ENCODE measurements around the gene GPR15. TPM values are rescaled to one million over a fixed set of nuclear protein-coding genes. Genes with fewer than 3 reads are reported as not detected.
A peak's percentile ranks its signal among the peaks of the same experiment; 100 is the strongest.

GPR15 gene
- total and polyA plus RNA-seq, 10 of the 15 experiments (the other 5 are each of a cell fraction or from before 2014, with no cell fraction given) = 70.7 to 150 (median 115) TPM

DNA sequence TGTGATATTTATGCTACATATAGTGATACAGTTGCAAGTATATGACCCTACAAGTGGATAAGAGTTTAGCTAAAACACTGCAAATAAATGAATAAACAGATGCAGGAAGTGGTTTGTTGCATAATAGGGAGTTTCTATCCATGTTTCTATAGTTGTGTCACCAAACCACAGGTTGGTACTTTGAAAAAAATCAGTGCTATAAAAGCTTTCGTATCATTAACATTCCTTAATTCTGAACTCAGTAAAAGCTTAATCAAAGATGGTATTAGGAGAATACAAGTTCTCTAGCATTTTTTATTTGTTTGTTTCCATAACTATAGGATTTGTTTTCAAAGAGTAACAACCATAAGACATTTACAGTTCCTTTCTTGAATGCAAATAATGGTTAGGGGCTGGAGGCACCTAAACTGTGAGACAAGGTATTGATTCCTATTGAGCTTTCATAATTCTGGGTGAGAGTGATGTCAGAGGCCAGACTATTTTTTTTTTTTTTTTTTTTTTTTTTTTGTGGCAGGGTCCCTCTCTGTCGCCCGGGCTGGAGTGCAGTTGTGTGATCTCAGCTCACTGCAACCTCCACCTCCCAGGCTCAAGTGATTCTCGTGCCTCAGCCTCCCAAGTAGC is 32.0 kb downstream of the GPR15 start:
- DNase-seq (ENCODE audit: low read depth, low spot score) (no peak), ATAC-seq (peak; percentile 40), FAIRE-seq (no peak)
- Histone ChIP-seq H3K27me3 (replicated peaks in 1 of 2; ENCODE audit: control insufficient read depth in 2 of 2, insufficient read depth in 2 of 2, low read length in 1 of 2) (no peaks in the 10 kb centered on the region), H3K9ac (ENCODE audit: control insufficient read depth, insufficient read depth, low read length) (peak overlapping the region; percentile 99), H3K4me1 (ENCODE audit: control insufficient read depth, insufficient read depth, low read length) (peaks cover 46% of the 10 kb centered on the region), H3K36me3 (ENCODE audit: control insufficient read depth in 2 of 2, insufficient read depth in 2 of 2, low read length in 1 of 2) (no peaks in the 10 kb centered on the region), H3K9me3 (replicated peaks; ENCODE audit: control insufficient read depth, insufficient read depth, low read length) (no peaks in the 10 kb centered on the region; the same call in 2 of the 3 replicates), H3K79me2 (ENCODE audit: control insufficient read depth, insufficient read depth, low read length) (peaks cover 88% of the 10 kb centered on the region), H3K4me2 (ENCODE audit: control insufficient read depth, insufficient read depth) (peak overlapping the region; percentile 99), H2AFZ (ENCODE audit: control insufficient read depth, low read depth, low read length) (no peak overlapping the region), H4K20me1 (ENCODE audit: control insufficient read depth, insufficient read depth) (no peaks in the 10 kb centered on the region), H3K4me3 (peak overlapping the region; percentile 57), H3K27ac (ENCODE audit: control insufficient read depth, insufficient read depth) (peak overlapping the region; percentile 100)
- ChIA-PET POLR2A (interaction anchor here (0.6 to 23.2 kb wide), 11 partner anchors 9 to 41 kb away, joined by 3 to 350 read pairs (median 9); partner anchors contain the start of genes CLDND1 and GPR15), RAD21 (ENCODE audit: unreplicated experiment) (interaction anchor here (0.6 to 20.2 kb wide), 15 partner anchors 8 to 118 kb away, joined by 3 to 511 read pairs (median 5); partner anchors contain the start of genes CLDND1 and GPR15), CTCF (interaction anchor here (0.6 to 3.2 kb wide), 13 partner anchors 9 to 220 kb away, joined by 3 to 24 read pairs (median 4); partner anchors contain the start of genes CLDND1, CPOX and GPR15), SMC1A (ENCODE audit: uncharacterized antibody, unreplicated experiment) (interaction anchor here (0.6 to 23.6 kb wide), 13 partner anchors 10 to 338 kb away, joined by 3 to 603 read pairs (median 8); partner anchors contain the start of genes CLDND1, CPOX and GPR15)
- no TSS peak for BruUV-seq (replicated peaks)
- in situ Hi-C loops (cut with MboI) (loop anchor here (5.0 kb wide), 1 partner anchor 36 kb away; no protein-coding TSS in a partner anchor), intact Hi-C loops (cut with micrococcal nuclease; ENCODE audit: unreplicated experiment) (loop anchor here (1.0 to 2.0 kb wide), 4 partner anchors 7 to 203 kb away; no protein-coding TSS in a partner anchor)
- 0% methylated on average over 4 of the region's 4 CpGs for WGBS (ENCODE audit: insufficient coverage, insufficient replicate concordance, low lambda C conversion rate, missing lambda C conversion rate)
- TF ChIP-seq, protein P1, sequence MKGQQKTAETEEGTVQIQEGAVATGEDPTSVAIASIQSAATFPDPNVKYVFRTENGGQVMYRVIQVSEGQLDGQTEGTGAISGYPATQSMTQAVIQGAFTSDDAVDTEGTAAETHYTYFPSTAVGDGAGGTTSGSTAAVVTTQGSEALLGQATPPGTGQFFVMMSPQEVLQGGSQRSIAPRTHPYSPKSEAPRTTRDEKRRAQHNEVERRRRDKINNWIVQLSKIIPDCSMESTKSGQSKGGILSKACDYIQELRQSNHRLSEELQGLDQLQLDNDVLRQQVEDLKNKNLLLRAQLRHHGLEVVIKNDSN (IDR thresholded peaks at IDR 0.05; ENCODE audit: borderline replicate concordance, extremely low read length, insufficient read depth, low read depth, low read length) = no peak
- TF ChIP-seq SREBF1 (IDR thresholded peaks at IDR 0.05; ENCODE audit: low read length) (no peak), DPF2 (IDR thresholded peaks at IDR 0.05) (peak; percentile 96), MEF2A (IDR thresholded peaks at IDR 0.05; ENCODE audit: insufficient read depth, low read depth, low read length) (no peak), POU2F2 (IDR thresholded peaks at IDR 0.05; ENCODE audit: borderline replicate concordance, low read depth, low read length) (peak; percentile 67; the same call in 2 of the 3 replicates), ZNF384 (IDR thresholded peaks at IDR 0.05; ENCODE audit: borderline replicate concordance, low read depth, low read length) (peak; percentile 79; the same call in 1 of the 2 replicates), RCOR1 (conservative IDR thresholded peaks at IDR 0.05; ENCODE audit: low read depth, low read length) (no peak; the same call in 1 of the 2 replicates), ZNF24 (IDR thresholded peaks at IDR 0.05) (0 out of 2 replicates have a peak, but pooled peaks have one; percentile 63), NBN (IDR thresholded peaks at IDR 0.05) (peak; percentile 50; the same call in 1 of the 2 replicates), MYB (IDR thresholded peaks at IDR 0.05; ENCODE audit: borderline replicate concordance, low read depth, low read length) (0 out of 2 replicates have a peak, but pooled peaks have one; percentile 17), SMARCA5 (IDR thresholded peaks at IDR 0.05) (no peak; the same call in 1 of the 2 replicates), NR2F1 (conservative IDR thresholded peaks at IDR 0.05) (no peak; the same call in 1 of the 2 replicates), SMAD1 (IDR thresholded peaks at IDR 0.05; ENCODE audit: low read depth, partially characterized antibody) (no peak), RFX5 (IDR thresholded peaks at IDR 0.05; ENCODE audit: low read depth, low read length) (no peak), ETV6 (conservative IDR thresholded peaks at IDR 0.05 in 1 of 2, IDR thresholded peaks at IDR 0.05 in 1 of 2; ENCODE audit: borderline replicate concordance in 1 of 2, low read depth in 1 of 2) (peak in 1 of 2 experiments; percentile 77; a peak in 1 of 4 replicates), RUNX3 (IDR thresholded peaks at IDR 0.05; ENCODE audit: low read length) (peak; percentile 99), CREB1 (IDR thresholded peaks at IDR 0.05; ENCODE audit: low read depth) (no peak)
- TF ChIP-seq, protein P2, sequence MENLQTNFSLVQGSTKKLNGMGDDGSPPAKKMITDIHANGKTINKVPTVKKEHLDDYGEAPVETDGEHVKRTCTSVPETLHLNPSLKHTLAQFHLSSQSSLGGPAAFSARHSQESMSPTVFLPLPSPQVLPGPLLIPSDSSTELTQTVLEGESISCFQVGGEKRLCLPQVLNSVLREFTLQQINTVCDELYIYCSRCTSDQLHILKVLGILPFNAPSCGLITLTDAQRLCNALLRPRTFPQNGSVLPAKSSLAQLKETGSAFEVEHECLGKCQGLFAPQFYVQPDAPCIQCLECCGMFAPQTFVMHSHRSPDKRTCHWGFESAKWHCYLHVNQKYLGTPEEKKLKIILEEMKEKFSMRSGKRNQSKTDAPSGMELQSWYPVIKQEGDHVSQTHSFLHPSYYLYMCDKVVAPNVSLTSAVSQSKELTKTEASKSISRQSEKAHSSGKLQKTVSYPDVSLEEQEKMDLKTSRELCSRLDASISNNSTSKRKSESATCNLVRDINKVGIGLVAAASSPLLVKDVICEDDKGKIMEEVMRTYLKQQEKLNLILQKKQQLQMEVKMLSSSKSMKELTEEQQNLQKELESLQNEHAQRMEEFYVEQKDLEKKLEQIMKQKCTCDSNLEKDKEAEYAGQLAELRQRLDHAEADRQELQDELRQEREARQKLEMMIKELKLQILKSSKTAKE (IDR thresholded peaks at IDR 0.05; ENCODE audit: low read depth, poor library complexity, severe bottlenecking) = peak; percentile 94

Data from GM12878 (cell line).